ENCODE measurements around the gene CNIH2. TPM values are rescaled to one million over a fixed set of nuclear protein-coding genes. Genes with fewer than 3 reads are reported as not detected.
"Not testable (repeated sequence)": the region's sequence is repeated elsewhere in the genome, so short reads cannot be mapped to it uniquely, and the experiment has no call there.

Gene CNIH2
- total RNA-seq, 1 donor from 2014 or later: 0.04 TPM

DNA sequence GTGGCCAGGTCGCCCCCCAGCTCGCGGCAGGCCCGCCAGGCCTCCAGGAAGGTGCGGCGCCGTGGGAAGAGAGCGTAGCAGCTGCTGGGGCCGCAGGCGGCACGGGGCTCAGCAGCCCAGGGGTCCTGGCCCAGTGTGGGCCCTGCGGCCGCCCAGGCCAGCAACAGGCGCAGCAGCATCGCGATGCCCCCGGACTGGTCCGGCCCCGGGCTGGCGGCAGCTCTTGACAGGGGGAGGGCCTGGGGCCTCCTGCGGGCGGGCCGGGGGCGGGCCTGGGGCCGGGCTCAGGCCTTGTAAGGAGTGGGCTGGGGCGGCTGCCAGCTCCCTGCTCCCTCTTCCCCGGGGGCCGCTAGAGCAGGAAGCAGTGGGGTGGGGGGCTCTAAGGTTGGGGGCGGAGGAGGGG, 38.9 kb downstream of the CNIH2 start, which contains the start of gene CD248:
Gene CD248, minus strand, starts transcription at position 196 of the 403 bp plus-strand sequence. Its CDS starts 17 bp downstream, at position 179.
- TF ChIP-seq, protein P1, sequence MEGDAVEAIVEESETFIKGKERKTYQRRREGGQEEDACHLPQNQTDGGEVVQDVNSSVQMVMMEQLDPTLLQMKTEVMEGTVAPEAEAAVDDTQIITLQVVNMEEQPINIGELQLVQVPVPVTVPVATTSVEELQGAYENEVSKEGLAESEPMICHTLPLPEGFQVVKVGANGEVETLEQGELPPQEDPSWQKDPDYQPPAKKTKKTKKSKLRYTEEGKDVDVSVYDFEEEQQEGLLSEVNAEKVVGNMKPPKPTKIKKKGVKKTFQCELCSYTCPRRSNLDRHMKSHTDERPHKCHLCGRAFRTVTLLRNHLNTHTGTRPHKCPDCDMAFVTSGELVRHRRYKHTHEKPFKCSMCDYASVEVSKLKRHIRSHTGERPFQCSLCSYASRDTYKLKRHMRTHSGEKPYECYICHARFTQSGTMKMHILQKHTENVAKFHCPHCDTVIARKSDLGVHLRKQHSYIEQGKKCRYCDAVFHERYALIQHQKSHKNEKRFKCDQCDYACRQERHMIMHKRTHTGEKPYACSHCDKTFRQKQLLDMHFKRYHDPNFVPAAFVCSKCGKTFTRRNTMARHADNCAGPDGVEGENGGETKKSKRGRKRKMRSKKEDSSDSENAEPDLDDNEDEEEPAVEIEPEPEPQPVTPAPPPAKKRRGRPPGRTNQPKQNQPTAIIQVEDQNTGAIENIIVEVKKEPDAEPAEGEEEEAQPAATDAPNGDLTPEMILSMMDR (IDR thresholded peaks at IDR 0.05; ENCODE audit: insufficient read depth, low read length, poor library complexity, severe bottlenecking): no peak
- DNase-seq (ENCODE audit: low read depth): no peak
- Histone ChIP-seq H3K27me3 (ENCODE audit: control insufficient read depth, insufficient read depth, low read length) (peaks cover 2% of the 10 kb centered on the region), H3K4me3 (ENCODE audit: low read depth, low read length) (no peak within 1 kb of the TSS), H3K36me3 (ENCODE audit: control insufficient read depth, insufficient read depth, low read length) (no peaks in the 10 kb centered on the region)

DNA sequence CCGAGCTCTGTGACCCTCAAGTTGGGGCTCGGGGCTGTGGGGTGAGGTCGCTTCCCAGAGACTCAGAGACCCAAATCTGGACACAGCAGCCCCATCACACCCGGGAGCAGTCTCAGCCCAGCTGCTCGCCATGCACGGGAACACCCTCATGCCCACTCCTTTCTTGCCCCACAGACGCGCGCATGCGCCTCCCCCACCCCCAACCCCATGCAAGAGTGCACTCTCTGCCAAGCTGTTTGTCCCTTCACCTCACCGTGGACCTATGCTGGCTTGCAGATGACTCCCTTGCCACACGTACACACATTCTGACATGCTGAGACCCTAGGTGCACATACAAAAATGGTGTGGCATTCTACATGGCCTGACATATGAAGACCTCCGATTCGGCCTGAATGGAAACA, 39.3 kb downstream of the CNIH2 start:
- TF ChIP-seq, protein P1 (IDR thresholded peaks at IDR 0.05; ENCODE audit: insufficient read depth, low read length, poor library complexity, severe bottlenecking): no peak
- no peak overlapping the region for H3K4me3 ChIP-seq (ENCODE audit: low read depth, low read length)
- no peaks in the 10 kb centered on the region for H3K36me3 ChIP-seq (ENCODE audit: control insufficient read depth, insufficient read depth, low read length)
- no peak for DNase-seq (ENCODE audit: low read depth)
- H3K27me3 ChIP-seq (ENCODE audit: control insufficient read depth, insufficient read depth, low read length): peaks cover 2% of the 10 kb centered on the region

DNA sequence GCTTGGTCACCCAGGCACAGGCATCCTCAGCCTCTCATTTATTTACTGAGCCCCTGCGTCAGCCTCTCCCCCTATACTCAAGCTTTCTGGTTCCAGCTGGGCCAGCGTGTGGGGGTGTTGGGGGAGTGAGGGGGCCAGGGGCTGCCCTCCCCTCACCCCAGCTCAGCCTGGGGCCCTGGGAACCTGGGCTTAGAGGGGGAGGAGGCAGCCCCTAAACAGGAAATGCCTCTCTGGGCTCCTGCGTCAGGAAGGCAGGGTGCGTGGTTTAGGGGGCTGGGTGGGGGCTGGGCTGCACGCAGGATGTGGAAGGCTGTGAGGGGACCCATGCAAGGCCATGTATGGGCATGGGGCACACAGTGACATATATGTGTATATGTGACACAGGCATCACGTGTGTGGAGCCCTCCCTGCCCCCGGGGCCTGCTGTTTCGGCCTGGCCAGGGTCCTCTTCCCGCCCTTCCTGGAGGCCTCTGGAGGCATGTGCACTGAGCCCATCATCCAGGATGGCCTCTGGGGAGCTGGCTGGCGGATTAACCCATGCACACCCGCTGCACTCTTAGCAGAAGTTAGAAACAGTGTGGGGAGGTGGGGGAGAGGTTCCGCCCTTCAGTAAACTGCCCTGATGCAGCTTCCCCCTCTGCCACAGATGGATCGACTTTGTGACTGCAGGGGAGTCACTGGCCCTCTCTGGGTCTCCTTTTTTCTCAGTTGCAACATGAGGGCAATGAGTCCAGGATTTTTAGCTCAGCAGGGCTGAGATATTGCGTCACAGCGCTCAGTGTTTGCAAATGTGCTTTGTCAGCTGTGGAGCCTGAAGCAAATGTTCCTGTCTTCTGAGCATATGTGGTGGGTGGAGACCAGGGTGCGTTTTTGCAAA, 40.0 kb downstream of the CNIH2 start:
- Histone ChIP-seq H3K36me3 (ENCODE audit: control insufficient read depth, insufficient read depth, low read length) (no peaks in the 10 kb centered on the region), H3K4me3 (ENCODE audit: low read depth, low read length) (no peak overlapping the region), H3K27me3 (ENCODE audit: control insufficient read depth, insufficient read depth, low read length) (peaks cover 2% of the 10 kb centered on the region)
- TF ChIP-seq, protein P1 (IDR thresholded peaks at IDR 0.05; ENCODE audit: insufficient read depth, low read length, poor library complexity, severe bottlenecking): no peak
- no peak for DNase-seq (ENCODE audit: low read depth)

DNA sequence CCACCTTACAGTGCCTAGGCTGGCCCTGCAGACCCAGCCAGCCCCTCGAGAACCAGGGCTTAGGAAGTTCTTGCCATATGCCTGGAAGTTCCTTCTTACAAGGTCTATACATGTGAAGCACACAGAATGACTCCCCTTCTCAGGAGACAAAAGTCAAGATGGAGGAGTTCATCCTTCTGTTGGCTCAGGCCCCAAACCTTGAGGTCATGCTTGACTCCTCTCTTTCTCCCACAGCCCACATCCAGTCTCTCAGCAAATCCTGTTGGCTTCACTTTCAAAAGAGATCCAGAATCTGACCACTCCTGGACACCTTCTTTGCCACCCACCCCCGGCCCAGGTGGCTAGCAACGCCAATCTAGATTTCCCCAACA, 40.6 kb downstream of the CNIH2 start:
- no peaks in the 10 kb centered on the region for H3K36me3 ChIP-seq (ENCODE audit: control insufficient read depth, insufficient read depth, low read length)
- DNase-seq (ENCODE audit: low read depth): no peak
- no peak overlapping the region for H3K4me3 ChIP-seq (ENCODE audit: low read depth, low read length)
- H3K27me3 ChIP-seq (ENCODE audit: control insufficient read depth, insufficient read depth, low read length): peaks cover 2% of the 10 kb centered on the region
- TF ChIP-seq, protein P1 (IDR thresholded peaks at IDR 0.05; ENCODE audit: insufficient read depth, low read length, poor library complexity, severe bottlenecking): no peak

DNA sequence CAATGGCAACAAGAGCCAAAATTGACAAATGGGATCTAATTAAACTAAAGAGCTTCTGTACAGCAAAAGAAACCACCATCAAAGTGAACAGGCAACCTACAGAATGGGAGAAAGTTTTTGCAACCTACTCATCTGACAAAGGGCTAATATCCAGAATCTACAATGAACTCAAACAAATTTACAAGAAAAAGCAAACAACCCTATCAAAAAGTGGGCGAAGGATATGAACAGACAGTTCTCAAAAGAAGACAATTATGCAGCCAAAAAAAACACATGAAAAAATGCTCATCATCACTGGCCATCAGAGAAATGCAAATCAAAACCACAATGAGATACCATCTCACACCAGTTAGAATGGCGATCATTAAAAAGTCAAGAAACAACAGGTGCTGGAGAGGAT, 42.3 kb downstream of the CNIH2 start:
- H3K4me3 ChIP-seq (ENCODE audit: low read depth, low read length); H3K36me3 ChIP-seq (ENCODE audit: control insufficient read depth, insufficient read depth, low read length); DNase-seq (ENCODE audit: low read depth); H3K27me3 ChIP-seq (ENCODE audit: control insufficient read depth, insufficient read depth, low read length): not testable (repeated sequence)

DNA sequence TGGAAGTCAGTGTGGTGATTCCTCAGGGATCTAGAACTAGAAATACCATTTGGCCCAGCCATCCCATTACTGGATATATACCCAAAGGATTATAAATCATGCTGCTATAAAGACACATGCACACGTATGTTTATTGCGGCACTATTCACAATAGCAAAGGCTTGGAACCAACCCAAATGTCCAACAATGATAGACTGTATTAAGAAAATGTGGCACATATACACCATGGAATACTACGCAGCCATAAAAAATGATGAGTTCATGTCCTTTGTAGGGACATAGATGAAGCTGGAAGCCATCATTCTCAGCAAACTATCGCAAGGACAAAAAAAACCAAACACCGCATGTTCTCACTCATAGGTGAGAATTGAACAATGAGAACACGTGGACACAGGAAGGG, 42.8 kb downstream of the CNIH2 start:
- H3K4me3 ChIP-seq (ENCODE audit: low read depth, low read length); H3K27me3 ChIP-seq (ENCODE audit: control insufficient read depth, insufficient read depth, low read length); DNase-seq (ENCODE audit: low read depth); H3K36me3 ChIP-seq (ENCODE audit: control insufficient read depth, insufficient read depth, low read length): not testable (repeated sequence)

DNA sequence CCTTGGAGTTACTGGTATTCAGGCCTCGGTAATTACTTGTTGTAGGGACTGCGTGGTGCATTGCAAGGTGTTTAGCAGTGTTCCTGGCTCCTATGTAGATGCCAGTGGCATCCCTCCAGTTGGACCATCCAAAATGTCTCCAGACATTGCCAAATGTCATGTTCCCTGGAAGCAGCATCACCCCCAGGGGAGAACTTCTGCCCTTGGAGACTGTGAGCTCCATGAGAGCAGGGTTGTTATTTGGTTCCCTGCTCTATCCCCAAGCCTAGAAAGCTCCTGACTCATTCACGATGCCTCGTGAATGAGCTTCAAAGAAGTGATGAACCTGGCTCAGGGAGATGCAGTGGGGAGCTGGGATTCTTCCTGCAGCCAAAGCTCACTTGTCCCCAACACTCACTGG, 43.6 kb downstream of the CNIH2 start:
- TF ChIP-seq, protein P1 (IDR thresholded peaks at IDR 0.05; ENCODE audit: insufficient read depth, low read length, poor library complexity, severe bottlenecking): no peak
- no peaks in the 10 kb centered on the region for H3K27me3 ChIP-seq (ENCODE audit: control insufficient read depth, insufficient read depth, low read length)
- DNase-seq (ENCODE audit: low read depth): no peak
- no peaks in the 10 kb centered on the region for H3K36me3 ChIP-seq (ENCODE audit: control insufficient read depth, insufficient read depth, low read length)
- H3K4me3 ChIP-seq (ENCODE audit: low read depth, low read length): no peak overlapping the region

All from kidney epithelial cell (primary cell).